ENCODE results near the gene RAB30.

The RAB30 gene

GRCh38 chr11:83039566-83039965, 32.1 kb downstream of the RAB30 start:
- DNase-seq (ENCODE audit: low spot score) = no peak

GRCh38 chr11:83037877-83038276, 33.8 kb downstream of the RAB30 start:
- DNase-seq (ENCODE audit: low spot score) = no peak

- no peak for DNase-seq (ENCODE audit: low spot score)
Observed at GRCh38 chr11:83036701-83037100, 35.0 kb downstream of the RAB30 start.

GRCh38 chr11:83035070-83035854, 36.4 kb downstream of the RAB30 start:
- no peak for DNase-seq (ENCODE audit: low spot score)

- no peak for DNase-seq (ENCODE audit: low spot score)
Observed at GRCh38 chr11:83034673-83035014, 37.1 kb downstream of the RAB30 start.

- DNase-seq (ENCODE audit: low spot score) = no peak
Observed at GRCh38 chr11:83033972-83034672, 37.6 kb downstream of the RAB30 start.

- no peak for DNase-seq (ENCODE audit: low spot score)
Observed at GRCh38 chr11:83033371-83033770, 38.3 kb downstream of the RAB30 start.

- no peak for DNase-seq (ENCODE audit: low spot score)
Observed at GRCh38 chr11:83031127-83031526, 40.6 kb downstream of the RAB30 start.

GRCh38 chr11:83027794-83028193, 43.9 kb downstream of the RAB30 start:
- DNase-seq (ENCODE audit: low spot score) = no peak

- no peak for DNase-seq (ENCODE audit: low spot score)
Observed at GRCh38 chr11:83027289-83027688, 44.4 kb downstream of the RAB30 start.

- DNase-seq (ENCODE audit: low spot score) = no peak
Observed at GRCh38 chr11:83026229-83026628, 45.5 kb downstream of the RAB30 start.

- no peak for DNase-seq (ENCODE audit: low spot score)
Observed at GRCh38 chr11:83025267-83025704, 46.4 kb downstream of the RAB30 start.

- no peak for DNase-seq (ENCODE audit: low spot score)
Observed at GRCh38 chr11:83024270-83024854, 47.3 kb downstream of the RAB30 start.

GRCh38 chr11:83023410-83023809, 48.3 kb downstream of the RAB30 start:
- DNase-seq (ENCODE audit: low spot score) = no peak

GRCh38 chr11:83021780-83022125, 49.9 kb downstream of the RAB30 start:
- DNase-seq (ENCODE audit: low spot score) = no peak

GRCh38 chr11:83020942-83021779, 50.5 kb downstream of the RAB30 start:
- no peak for DNase-seq (ENCODE audit: low spot score)

GRCh38 chr11:83019888-83020579, 51.7 kb downstream of the RAB30 start:
- DNase-seq (ENCODE audit: low spot score) = no peak

GRCh38 chr11:83014951-83015350, 56.7 kb downstream of the RAB30 start:
- no peak for DNase-seq (ENCODE audit: low spot score)

GRCh38 chr11:83012168-83013067, 59.3 kb downstream of the RAB30 start:
- no peak for DNase-seq (ENCODE audit: low spot score)

GRCh38 chr11:83011333-83012167, 60.1 kb downstream of the RAB30 start:
- DNase-seq (ENCODE audit: low spot score) = no peak
